ENCODE data around the gene FHL2. TPM values are rescaled to one million over a fixed set of nuclear protein-coding genes. Genes with fewer than 3 reads are reported as not detected.

FHL2 gene
- polyA plus RNA-seq, 3 donors = 0.03 TPM; not detected in 1

GRCh38 chr2:105411720-105412407, 13.0 kb upstream of the FHL2 start:
- Histone ChIP-seq H2AFZ (ENCODE audit: insufficient read depth, low read depth, low read length, poor library complexity, severe bottlenecking) (no peak overlapping the region), H3K27ac (ENCODE audit: low read depth in 1 of 2, low read length in 2 of 2) (no peak overlapping the region), H3K9me3 (replicated peaks in 1 of 2; ENCODE audit: control insufficient read depth in 1 of 2, insufficient read depth in 1 of 2, low read length in 2 of 2) (no peaks in the 10 kb centered on the region), H3K9ac (ENCODE audit: insufficient read depth, low read length, poor library complexity, severe bottlenecking) (no peak overlapping the region), H3K4me3 (replicated peaks in 1 of 3; ENCODE audit: low read depth in 2 of 3, low read length in 3 of 3) (no peak overlapping the region), H3K4me2 (replicated peaks; ENCODE audit: extremely low read depth, low read length, poor library complexity, severe bottlenecking) (no peak overlapping the region), H3K36me3 (replicated peaks in 1 of 2; ENCODE audit: control insufficient read depth in 1 of 2, insufficient read depth in 2 of 2, low read length in 2 of 2) (no peaks in the 10 kb centered on the region), H3K4me1 (ENCODE audit: control insufficient read depth in 1 of 2, insufficient read depth in 2 of 2, low read length in 2 of 2) (no peaks in the 10 kb centered on the region), H4K20me1 (ENCODE audit: insufficient read depth, low read length) (no peaks in the 10 kb centered on the region), H3K27me3 (ENCODE audit: control insufficient read depth in 2 of 2, insufficient read depth in 2 of 2, low read length in 2 of 2) (no peaks in the 10 kb centered on the region), H3K79me2 (ENCODE audit: insufficient read depth, low read length) (no peaks in the 10 kb centered on the region)
- H3K36me3 Mint-ChIP-seq = no peaks in the 10 kb centered on the region
- peaks cover 7% of the 10 kb centered on the region for H3K4me1 Mint-ChIP-seq
- no peak overlapping the region for H3K4me3 Mint-ChIP-seq
- H3K27ac Mint-ChIP-seq = no peak overlapping the region
- no peaks in the 10 kb centered on the region for H3K9me3 Mint-ChIP-seq
- intact Hi-C loops (cut with micrococcal nuclease) = no loop called here
- no CpG with 5 or more reads among the region's 6 CpGs for WGBS (ENCODE audit: insufficient coverage)
- TF ChIP-seq CTCF (IDR thresholded peaks at IDR 0.05) = no peak
- no peak for DNase-seq
- H3K27me3 Mint-ChIP-seq (ENCODE audit: low read depth in 3 of 3) = peaks cover 1 to 11% (median 8%) of the 10 kb centered on the region in 3 donors

- no peak for DNase-seq
- Histone ChIP-seq H3K9ac (ENCODE audit: insufficient read depth, low read length, poor library complexity, severe bottlenecking) (no peak overlapping the region), H3K9me3 (replicated peaks in 1 of 2; ENCODE audit: control insufficient read depth in 1 of 2, insufficient read depth in 1 of 2, low read length in 2 of 2) (no peaks in the 10 kb centered on the region), H2AFZ (ENCODE audit: insufficient read depth, low read depth, low read length, poor library complexity, severe bottlenecking) (no peak overlapping the region), H3K4me3 (replicated peaks in 1 of 3; ENCODE audit: low read depth in 2 of 3, low read length in 3 of 3) (no peak overlapping the region), H3K4me1 (ENCODE audit: control insufficient read depth in 1 of 2, insufficient read depth in 2 of 2, low read length in 2 of 2) (no peaks in the 10 kb centered on the region), H3K36me3 (replicated peaks in 1 of 2; ENCODE audit: control insufficient read depth in 1 of 2, insufficient read depth in 2 of 2, low read length in 2 of 2) (no peaks in the 10 kb centered on the region), H4K20me1 (ENCODE audit: insufficient read depth, low read length) (no peaks in the 10 kb centered on the region), H3K79me2 (ENCODE audit: insufficient read depth, low read length) (no peaks in the 10 kb centered on the region), H3K27me3 (ENCODE audit: control insufficient read depth in 2 of 2, insufficient read depth in 2 of 2, low read length in 2 of 2) (no peaks in the 10 kb centered on the region), H3K27ac (ENCODE audit: low read depth in 1 of 2, low read length in 2 of 2) (no peak overlapping the region), H3K4me2 (replicated peaks; ENCODE audit: extremely low read depth, low read length, poor library complexity, severe bottlenecking) (no peak overlapping the region)
- 0% methylated on average over 3 of the region's 4 CpGs for WGBS (ENCODE audit: insufficient coverage)
- Mint-ChIP-seq H3K4me3 (no peak overlapping the region), H3K36me3 (no peaks in the 10 kb centered on the region), H3K27ac (no peak overlapping the region), H3K9me3 (no peaks in the 10 kb centered on the region), H3K27me3 (ENCODE audit: low read depth in 3 of 3) (peaks cover 0 to 13% (median 9%) of the 10 kb centered on the region in 3 donors), H3K4me1 (peaks cover 7% of the 10 kb centered on the region)
- intact Hi-C loops (cut with micrococcal nuclease) = no loop called here
- TF ChIP-seq CTCF (IDR thresholded peaks at IDR 0.05) = no peak
These were observed 11.7 kb upstream of the FHL2 start for GRCh38 chr2:105410554-105410953.
